ENCODE results near the gene GLRX5. TPM values are rescaled to one million over a fixed set of nuclear protein-coding genes. Genes with fewer than 3 reads are reported as not detected.

Gene GLRX5
- total and polyA plus RNA-seq, 2 donors (not counting 1 experiment from before 2014, with no cell fraction given), result 28.4 to 47.6 TPM

GRCh38 chr14:95500772-95501401 is 34.0 kb upstream of the GLRX5 start:
- Histone ChIP-seq H3K9ac (ENCODE audit: insufficient read depth, low read length) (no peak overlapping the region), H3K79me2 (ENCODE audit: control insufficient read depth, insufficient read depth, low read length) (peaks cover 34% of the 10 kb centered on the region), H4K20me1 (ENCODE audit: control insufficient read depth, extremely low read depth, insufficient read depth, low read length) (no peaks in the 10 kb centered on the region), H3K27ac (ENCODE audit: insufficient read depth, low read length) (peak overlapping the region; percentile 26), H3K4me2 (ENCODE audit: extremely low read depth, insufficient read depth, low read length) (no peak overlapping the region), H2AFZ (ENCODE audit: low read length) (no peak overlapping the region), H3K36me3 (ENCODE audit: control insufficient read depth, insufficient read depth, low read length) (peaks cover 1% of the 10 kb centered on the region), H3K4me3 (replicated peaks in 1 of 4; ENCODE audit: control extremely low read depth in 1 of 4, insufficient read depth in 1 of 4, low read depth in 3 of 4, low read length in 4 of 4) (no peak overlapping the region), H3K9me3 (ENCODE audit: control insufficient read depth, insufficient read depth, low read depth, low read length) (no peaks in the 10 kb centered on the region), H3K27me3 (ENCODE audit: control insufficient read depth, insufficient read depth, low read length) (no peaks in the 10 kb centered on the region), H3K4me1 (ENCODE audit: control insufficient read depth, extremely low read depth, insufficient read depth, low read length) (peaks cover 43% of the 10 kb centered on the region)
- TF ChIP-seq CTCF (conservative IDR thresholded peaks at IDR 0.05 in 1 of 2, IDR thresholded peaks at IDR 0.05 in 1 of 2; ENCODE audit: low read depth in 1 of 2, low read length in 2 of 2), result no peak
- TF ChIP-seq EZH2 (IDR thresholded peaks at IDR 0.05; ENCODE audit: low read length, missing control alignments), result no peak
- DNase-seq (ENCODE audit: low read depth in 2 of 2), result peak; percentile 82 to 83

GRCh38 chr14:95502381-95502950 is 32.4 kb upstream of the GLRX5 start:
- DNase-seq (ENCODE audit: low read depth in 2 of 2), result no peak
- Histone ChIP-seq H3K4me3 (replicated peaks in 1 of 4; ENCODE audit: control extremely low read depth in 1 of 4, insufficient read depth in 1 of 4, low read depth in 3 of 4, low read length in 4 of 4) (no peak overlapping the region), H4K20me1 (ENCODE audit: control insufficient read depth, extremely low read depth, insufficient read depth, low read length) (no peaks in the 10 kb centered on the region), H3K9me3 (ENCODE audit: control insufficient read depth, insufficient read depth, low read depth, low read length) (no peaks in the 10 kb centered on the region), H3K27ac (ENCODE audit: insufficient read depth, low read length) (no peak overlapping the region), H2AFZ (ENCODE audit: low read length) (no peak overlapping the region), H3K27me3 (ENCODE audit: control insufficient read depth, insufficient read depth, low read length) (no peaks in the 10 kb centered on the region), H3K79me2 (ENCODE audit: control insufficient read depth, insufficient read depth, low read length) (peaks cover 40% of the 10 kb centered on the region), H3K4me1 (ENCODE audit: control insufficient read depth, extremely low read depth, insufficient read depth, low read length) (peaks cover 39% of the 10 kb centered on the region), H3K4me2 (ENCODE audit: extremely low read depth, insufficient read depth, low read length) (no peak overlapping the region), H3K9ac (ENCODE audit: insufficient read depth, low read length) (no peak overlapping the region), H3K36me3 (ENCODE audit: control insufficient read depth, insufficient read depth, low read length) (peaks cover 1% of the 10 kb centered on the region)
- TF ChIP-seq CTCF (conservative IDR thresholded peaks at IDR 0.05 in 1 of 2, IDR thresholded peaks at IDR 0.05 in 1 of 2; ENCODE audit: low read depth in 1 of 2, low read length in 2 of 2) (no peak), EZH2 (IDR thresholded peaks at IDR 0.05; ENCODE audit: low read length, missing control alignments) (no peak)

GRCh38 chr14:95503365-95504134 is 31.3 kb upstream of the GLRX5 start:
- no peak overlapping the region for H3K27ac ChIP-seq (ENCODE audit: insufficient read depth, low read length)

More at GRCh38 chr14:95503365-95504134, 31.3 kb upstream of the GLRX5 start:
- Histone ChIP-seq H3K36me3 (ENCODE audit: control insufficient read depth, insufficient read depth, low read length) (peaks cover 1% of the 10 kb centered on the region), H4K20me1 (ENCODE audit: control insufficient read depth, extremely low read depth, insufficient read depth, low read length) (no peaks in the 10 kb centered on the region), H3K9me3 (ENCODE audit: control insufficient read depth, insufficient read depth, low read depth, low read length) (no peaks in the 10 kb centered on the region), H2AFZ (ENCODE audit: low read length) (no peak overlapping the region), H3K4me2 (ENCODE audit: extremely low read depth, insufficient read depth, low read length) (no peak overlapping the region), H3K9ac (ENCODE audit: insufficient read depth, low read length) (no peak overlapping the region), H3K4me1 (ENCODE audit: control insufficient read depth, extremely low read depth, insufficient read depth, low read length) (peaks cover 40% of the 10 kb centered on the region), H3K79me2 (ENCODE audit: control insufficient read depth, insufficient read depth, low read length) (peaks cover 40% of the 10 kb centered on the region), H3K4me3 (replicated peaks in 1 of 4; ENCODE audit: control extremely low read depth in 1 of 4, insufficient read depth in 1 of 4, low read depth in 3 of 4, low read length in 4 of 4) (no peak overlapping the region), H3K27me3 (ENCODE audit: control insufficient read depth, insufficient read depth, low read length) (no peaks in the 10 kb centered on the region)
- no peak for TF ChIP-seq CTCF (conservative IDR thresholded peaks at IDR 0.05 in 1 of 2, IDR thresholded peaks at IDR 0.05 in 1 of 2; ENCODE audit: low read depth in 1 of 2, low read length in 2 of 2)
- no peak for TF ChIP-seq EZH2 (IDR thresholded peaks at IDR 0.05; ENCODE audit: low read length, missing control alignments)
- no peak for DNase-seq (ENCODE audit: low read depth in 2 of 2)

Data from fibroblast of lung (primary cell).